Adipose tissue (tissue), 3 donors: ENCODE results near the gene TMEM203. TPM values are rescaled to one million over a fixed set of nuclear protein-coding genes. Genes with fewer than 3 reads are reported as not detected.

Source experiments
- H3K27ac ChIP-seq: one replicate; pipeline ENCODE4 v1.5.1; 2013; ENCODE audit warnings: low read depth, low read length
- WGBS, 3 donors: extraction: QIAGEN DNeasy Blood & Tissue Kit; methylation state at CpG; one replicate each; pipeline ENCODE4 v1.1.7; 2013; 5-methylcytosine and 5-hydroxymethylcytosine counted together
- polyA plus RNA-seq, 3 donors: library from polyadenylated mRNA; stranded (reverse); fragments of 200-250 nt; gene quantifications; one replicate each; pipeline ENCODE4 v1.2.3, GENCODE V29; 2013
- donor health status: healthy with polysubstance abuse.
- donor health status: Bipolar disorder and iron deficiency.
- donor health status: healthy.

Gene TMEM203
- polyA plus RNA-seq, 3 donors = 16.8 to 23.5 (median 22.8) TPM

DNA sequence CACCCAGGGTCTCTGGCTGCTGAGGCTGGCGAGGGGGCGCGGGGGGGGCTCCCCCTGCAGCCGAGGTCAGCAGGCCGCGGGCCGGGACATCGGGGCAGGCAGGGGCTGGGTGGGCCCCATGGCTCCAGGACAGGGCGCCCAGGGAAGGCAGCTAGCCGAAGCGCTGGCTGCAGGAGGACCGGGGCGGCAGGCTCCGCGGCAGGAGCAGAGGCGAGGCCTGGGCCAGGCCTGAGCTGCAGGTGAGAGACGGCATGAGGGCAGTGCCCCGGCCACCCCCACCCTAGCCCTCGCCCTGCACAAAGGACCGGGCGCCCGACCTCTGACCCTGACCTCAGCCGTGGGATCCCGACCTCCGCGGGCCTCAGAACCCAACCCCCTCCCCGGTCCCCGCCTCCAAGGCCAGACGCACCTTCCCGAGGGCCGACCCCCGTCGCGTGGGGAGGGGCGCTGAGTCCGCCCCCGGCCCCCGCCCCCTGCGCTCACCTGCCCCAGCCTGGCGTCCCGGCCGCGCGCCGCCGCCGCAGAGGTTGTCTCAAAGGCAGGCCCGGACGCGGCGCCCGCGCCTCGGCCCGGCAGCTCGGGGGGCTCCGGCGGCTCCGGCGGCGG lies 16.2 kb upstream of the TMEM203 start:
- no peak overlapping the region for H3K27ac ChIP-seq
- 2 to 13% (median 11%) methylated on average over 34 to 61 of the region's 61 CpGs for WGBS, 3 donors

DNA sequence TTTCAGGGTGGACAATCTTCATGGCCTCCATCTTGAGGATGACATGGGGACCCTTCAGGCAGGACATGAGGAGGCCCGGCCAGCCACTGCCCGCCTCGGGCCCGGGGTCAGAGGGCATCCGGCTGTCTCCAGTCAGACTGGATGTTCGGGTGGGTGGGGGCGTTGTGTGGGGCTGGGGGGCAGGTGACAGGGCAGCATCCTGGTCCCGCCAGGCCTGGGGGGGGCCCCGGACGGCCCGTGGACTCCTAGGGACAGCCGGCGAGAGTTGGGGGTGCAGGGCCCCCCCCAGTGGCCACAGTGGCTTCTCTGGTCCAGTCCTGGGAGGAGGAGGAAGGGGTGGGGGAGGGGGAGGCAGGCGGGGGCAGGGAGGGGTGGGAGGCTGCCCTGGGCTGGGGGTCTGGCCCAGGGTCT lies 15.7 kb upstream of the TMEM203 start:
- 79 to 84% (median 84%) methylated on average over 11 to 14 of the region's 14 CpGs for WGBS, 3 donors
- H3K27ac ChIP-seq = no peak overlapping the region

DNA sequence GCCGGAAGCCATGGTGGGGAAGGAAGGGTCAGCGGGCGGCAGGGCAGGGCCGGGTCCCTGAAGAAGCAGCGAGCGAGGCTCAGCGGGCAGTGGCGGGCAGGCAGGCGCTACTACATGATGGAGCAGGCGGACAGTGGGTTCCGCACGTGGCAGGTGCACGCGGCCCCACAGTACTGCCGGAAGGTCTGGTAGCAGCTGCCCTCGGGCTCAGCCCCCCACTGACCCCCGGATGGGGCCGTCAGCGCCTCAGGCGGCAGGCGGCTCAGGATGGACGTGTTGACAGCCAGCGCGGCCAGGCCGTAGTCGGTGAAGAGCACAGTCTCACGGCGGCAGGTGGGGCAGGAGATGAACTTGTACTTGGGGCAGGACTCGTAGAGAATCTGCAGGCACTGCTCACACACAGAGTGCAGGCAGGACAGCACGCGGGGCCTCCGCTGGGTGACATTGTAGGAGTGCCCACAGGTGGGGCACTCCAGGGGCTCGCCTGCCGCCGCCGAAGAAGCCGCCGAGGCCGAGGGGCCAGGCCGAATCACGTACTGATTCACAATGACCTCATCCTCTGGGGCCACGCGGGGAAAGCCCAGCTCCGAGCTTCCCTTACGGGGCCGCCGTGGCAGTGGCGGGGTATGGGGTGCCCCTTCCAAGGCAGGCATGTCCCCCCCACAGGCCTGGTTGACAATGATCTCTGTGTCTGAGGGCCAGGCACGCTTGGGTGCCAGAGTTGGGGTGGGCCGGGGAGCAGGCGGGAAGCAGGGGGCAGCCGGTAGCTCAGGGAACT lies 15.1 kb upstream of the TMEM203 start:
- H3K27ac ChIP-seq = no peak overlapping the region
- WGBS, 3 donors = 88 to 93% (median 92%) methylated on average over 50 to 52 of the region's 52 CpGs

DNA sequence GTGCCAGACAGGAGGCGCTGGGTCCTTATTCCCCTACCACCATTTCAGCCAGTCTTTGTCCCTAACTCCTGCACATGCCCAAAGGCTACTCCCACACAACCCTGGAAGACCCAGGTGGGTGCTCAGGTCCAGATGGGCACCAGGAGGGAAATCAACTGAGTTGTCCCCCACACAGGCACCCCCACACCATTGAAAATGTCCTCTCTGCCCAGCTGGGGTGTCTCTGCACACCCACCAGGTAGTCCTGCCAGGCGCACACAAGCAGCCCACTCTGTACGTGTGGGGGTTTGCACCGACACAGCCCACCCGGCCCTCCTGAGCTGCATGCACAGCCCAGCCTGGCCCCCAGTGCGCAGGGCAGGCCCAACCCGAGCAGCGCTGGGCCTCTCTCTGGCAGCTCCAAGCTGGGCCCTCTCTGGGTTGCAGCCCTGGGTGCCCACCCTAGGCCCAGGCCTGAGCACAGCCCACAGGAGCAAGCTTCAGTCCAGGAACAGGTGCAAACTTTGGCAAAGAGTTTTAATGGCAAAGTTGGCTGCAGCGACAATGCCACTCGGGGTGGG lies 14.4 kb upstream of the TMEM203 start:
- H3K27ac ChIP-seq = no peak overlapping the region
- WGBS, 3 donors = 91% methylated on average over 10 of the region's 10 CpGs

DNA sequence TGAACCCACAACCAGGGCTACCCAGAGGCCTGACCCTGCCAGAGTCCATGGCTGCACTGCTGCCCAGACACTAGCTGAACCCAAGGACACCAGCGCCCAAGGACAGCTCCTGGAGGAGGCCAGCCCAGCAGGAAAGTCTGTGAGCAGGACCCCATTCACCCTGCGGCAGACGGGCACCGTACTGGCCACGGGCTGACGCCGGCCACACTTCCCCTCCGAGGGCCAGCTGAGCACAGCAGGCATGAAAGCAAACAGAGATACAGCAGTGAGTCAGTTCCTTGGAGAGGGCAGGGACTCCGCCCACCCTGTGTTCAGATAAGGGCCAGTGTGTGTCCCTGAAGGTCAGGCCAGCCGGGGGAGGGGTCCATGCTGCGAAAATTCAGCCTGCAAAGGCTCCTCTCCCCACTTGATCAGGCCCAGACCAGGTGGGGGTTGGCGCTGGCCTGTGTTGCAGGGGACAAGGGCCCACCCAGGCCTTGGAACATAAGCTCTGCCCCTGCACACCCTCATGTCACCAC lies 13.4 kb upstream of the TMEM203 start:
- no peak overlapping the region for H3K27ac ChIP-seq
- WGBS, 3 donors = 41 to 70% (median 63%) methylated on average over 12 of the region's 12 CpGs

DNA sequence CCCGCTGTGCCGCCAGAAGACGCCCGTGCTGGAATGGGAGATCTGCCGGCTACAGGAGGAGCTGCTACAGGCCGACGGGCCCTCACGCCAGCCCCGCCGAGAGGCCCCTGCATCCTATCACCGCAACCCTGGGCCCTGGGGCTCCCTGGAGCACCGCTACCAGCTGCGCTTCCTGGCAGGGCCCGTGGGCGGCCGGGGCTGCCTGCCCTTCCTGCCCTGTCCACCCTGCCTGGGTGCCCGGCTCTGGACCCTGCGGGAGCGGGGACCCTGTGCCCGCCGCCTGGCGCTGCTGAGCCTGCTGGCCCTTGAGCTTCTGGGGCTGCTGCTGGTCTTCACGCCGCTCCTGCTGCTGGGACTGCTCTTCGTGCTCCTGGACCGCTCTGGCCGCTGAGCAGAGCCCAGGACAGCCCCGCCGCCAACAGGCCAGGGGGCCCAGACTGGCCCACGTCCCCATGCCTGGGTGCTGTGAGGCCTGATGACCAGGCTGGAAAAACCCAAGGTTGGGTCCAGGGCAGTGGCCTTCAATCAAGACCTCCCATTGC lies 12.8 kb upstream of the TMEM203 start:
- H3K27ac ChIP-seq = no peak overlapping the region
- 80 to 89% (median 80%) methylated on average over 27 to 30 of the region's 30 CpGs for WGBS, 3 donors

DNA sequence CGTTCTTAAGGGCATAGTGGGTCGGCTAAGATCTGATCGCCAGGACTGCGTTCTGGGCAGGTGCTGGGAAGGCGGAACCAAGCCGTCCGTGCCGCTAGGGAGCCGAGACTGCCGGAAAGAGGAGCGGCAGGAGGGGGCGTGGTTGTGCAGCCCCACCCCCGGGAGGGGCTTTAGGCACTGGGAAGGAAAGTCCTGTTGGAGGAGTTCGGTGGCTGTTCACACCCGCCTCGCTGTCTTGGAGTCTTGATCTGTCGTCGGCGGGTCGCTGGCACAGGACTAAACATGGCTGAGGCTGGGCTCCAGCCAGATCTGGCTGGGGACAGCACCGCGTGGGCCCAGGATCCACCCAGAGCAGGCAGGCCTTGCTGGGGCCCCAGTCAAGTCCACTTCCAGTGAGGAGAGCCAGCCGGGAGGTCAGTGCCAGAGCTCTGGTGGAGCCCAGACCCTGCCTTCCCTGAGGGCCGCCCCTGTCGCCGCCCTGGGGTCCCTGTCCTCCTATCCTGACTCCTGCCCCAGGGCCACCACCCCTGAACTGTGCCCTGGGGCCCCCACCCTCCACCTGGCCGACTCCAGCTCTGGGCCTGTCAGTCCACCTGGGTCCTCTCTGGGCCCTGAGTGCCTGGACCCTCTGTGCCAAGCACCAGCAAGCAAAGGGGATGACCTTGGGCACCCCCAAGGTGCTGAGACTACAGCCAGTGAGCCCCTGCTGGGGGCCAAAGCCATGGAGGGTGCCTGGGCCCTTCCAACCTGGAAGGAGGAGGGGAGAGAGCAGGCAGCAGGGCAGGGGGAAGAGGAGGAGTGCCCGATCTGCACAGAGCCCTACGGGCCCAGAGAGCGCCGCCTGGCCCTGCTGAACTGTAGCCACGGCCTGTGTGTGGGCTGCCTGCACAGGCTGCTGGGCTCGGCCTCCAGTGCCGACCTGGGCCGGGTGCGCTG lies 12.1 kb upstream of the TMEM203 start:
- H3K27ac ChIP-seq = no peak overlapping the region
- 48 to 56% (median 54%) methylated on average over 36 of the region's 36 CpGs for WGBS, 3 donors

DNA sequence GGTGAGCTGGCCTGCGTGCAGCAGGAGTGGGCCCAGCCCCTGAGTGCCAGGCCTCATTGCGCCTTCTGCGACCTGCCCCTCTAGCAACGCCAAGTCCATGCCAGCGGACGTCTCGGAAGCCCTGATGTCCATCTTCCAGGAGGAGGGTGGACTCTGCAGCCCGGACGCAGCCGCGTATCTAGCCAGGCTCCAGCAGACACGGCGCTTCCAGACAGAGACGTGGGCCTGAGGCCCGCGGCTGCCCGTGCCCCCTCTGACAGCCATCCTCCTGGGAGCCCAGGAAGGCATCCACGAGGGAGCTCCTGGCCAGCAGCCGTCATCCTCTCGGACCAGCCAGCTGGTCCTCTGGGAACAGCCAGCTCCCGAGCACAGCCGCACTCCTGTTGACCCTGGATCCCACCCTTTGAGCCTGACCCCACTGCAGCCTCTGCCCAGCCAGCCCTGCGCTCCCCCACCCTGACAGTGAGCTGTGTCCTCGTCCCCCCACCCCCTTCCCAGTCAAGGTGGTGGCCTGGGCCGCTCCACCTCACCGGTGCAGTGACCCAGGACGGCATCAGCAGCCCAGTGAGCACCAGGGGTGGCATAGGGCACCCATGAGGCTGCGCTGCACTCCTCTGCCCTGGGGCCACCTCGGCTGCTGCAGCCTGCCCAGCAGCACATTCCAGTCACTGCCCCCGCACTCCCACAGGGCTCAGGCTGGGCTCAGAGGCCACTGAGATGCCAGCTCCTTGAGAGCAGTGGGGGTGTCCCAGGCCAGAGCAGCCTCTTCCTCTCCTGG lies 10.9 kb upstream of the TMEM203 start:
- 91 to 95% (median 92%) methylated on average over 25 to 30 of the region's 30 CpGs for whole genome bisulfite sequencing, 3 donors
- H3K27ac ChIP-seq = no peak overlapping the region

DNA sequence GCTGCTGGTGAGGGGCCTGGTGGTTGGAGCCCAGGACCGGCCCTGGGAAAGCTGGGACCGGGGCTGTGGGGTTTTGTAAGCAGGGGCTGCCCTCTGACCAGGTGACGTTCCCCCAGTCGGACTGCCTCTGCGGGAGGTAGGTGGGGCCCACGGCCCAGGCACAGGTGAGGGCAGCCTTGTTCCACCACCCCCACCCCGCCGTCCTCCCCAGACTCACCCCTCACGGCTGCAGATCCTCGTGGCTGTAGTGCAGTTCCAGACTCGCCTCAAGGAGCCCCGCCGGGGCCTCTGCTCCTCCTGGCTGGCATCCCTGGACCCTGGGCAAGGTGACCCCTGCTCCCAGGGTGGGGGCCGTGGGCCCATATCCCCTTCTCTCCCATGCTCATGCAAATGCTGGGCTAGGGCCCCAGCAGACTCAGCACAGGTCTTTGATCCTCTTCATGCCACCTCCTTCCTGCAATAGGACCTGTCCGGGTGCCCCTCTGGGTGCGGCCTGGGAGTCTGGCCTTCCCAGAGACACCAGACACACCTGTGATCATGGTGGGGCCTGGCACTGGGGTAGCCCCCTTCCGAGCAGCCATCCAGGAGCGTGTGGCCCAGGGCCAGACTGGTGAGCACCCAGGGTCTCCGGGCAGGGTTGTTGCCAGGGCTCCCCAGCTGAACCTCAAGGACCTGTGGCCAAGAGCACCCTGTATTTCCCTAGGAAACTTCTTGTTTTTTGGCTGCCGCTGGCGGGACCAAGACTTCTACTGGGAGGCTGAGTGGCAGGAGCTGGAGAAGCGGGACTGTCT lies 9.9 kb upstream of the TMEM203 start:
- WGBS, 3 donors = 93 to 96% (median 93%) methylated on average over 21 to 22 of the region's 22 CpGs
- no peak overlapping the region for H3K27ac ChIP-seq

DNA sequence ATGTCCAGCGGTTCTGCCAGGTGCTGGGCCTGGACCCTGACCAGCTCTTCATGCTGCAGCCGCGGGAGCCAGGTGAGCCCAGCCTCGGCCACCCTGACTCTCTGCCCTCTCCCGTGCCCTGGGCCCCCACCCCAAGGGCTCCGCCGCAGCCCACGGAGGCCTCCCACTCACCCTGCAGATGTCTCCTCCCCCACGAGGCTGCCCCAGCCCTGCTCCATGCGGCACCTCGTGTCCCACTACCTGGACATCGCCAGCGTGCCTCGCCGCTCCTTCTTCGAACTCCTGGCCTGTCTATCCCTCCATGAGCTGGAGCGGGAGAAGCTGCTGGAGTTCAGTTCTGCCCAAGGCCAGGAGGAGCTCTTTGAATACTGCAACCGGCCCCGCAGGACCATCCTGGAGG lies 9.2 kb upstream of the TMEM203 start:
- whole genome bisulfite sequencing, 3 donors = 93 to 95% (median 94%) methylated on average over 17 to 19 of the region's 19 CpGs
- no peak overlapping the region for H3K27ac ChIP-seq

DNA sequence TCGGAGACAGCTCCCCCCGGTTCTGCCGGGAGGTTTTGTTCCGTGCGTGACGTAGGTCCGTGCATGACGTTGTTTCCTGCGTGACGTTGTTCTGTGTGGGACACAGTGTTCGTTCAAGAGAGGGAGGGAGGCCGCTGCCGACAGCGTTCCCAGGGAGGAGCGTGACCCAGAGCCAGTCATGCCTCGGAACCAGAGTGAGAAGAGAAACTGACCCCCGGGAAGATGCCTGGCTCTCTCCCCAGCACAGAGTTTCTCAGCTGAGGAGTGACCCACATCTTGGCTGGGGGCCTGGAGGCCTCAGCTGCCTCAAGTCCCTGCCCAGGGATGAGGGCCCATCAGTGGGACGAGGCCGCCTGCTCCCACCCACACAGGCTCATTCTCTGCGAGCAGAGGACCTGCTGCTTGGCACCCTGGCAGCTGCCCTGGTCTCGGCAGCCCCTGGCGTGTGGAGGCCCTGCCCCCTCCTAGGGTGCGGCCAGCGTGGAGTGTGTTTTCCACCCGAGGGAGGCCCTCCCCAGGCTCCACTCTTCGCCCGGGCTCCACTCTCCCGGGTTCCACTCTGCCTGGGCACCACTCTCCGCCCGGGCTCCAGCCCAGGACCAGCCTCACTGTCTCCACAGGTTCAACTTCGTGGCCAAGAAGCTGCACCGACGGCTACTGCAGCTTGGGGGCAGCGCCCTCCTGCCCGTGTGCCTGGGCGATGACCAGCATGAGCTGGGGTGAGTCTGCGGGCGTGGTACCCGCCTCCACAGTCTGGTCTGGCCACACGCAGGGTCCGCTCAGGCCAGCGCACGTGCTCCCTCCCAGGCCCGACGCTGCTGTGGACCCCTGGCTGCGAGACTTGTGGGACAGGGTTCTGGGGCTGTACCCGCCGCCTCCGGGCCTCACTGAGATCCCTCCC lies 8.0 kb upstream of the TMEM203 start:
- no peak overlapping the region for H3K27ac ChIP-seq
- 85 to 89% (median 88%) methylated on average over 42 to 49 of the region's 49 CpGs for WGBS, 3 donors

DNA sequence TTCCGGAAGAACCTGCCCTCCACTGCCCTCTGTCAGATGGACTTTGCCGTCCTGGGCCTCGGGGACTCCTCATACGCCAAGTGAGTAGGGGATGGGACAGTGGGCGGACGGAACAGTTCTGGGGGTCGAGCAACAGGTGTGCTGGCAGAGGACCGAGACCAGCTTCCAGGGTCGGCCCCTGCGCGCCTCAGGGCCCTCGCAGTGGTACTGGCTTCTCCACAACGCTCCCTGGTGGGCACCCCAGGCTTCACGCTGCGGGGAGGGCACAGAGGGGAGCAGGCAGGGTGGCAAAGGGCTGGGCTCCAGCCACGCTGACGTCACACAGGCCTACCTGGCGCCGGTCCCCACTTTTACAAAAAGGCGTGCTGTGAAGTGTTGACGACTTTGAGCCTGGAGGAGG lies 7.1 kb upstream of the TMEM203 start:
- WGBS, 3 donors = 85 to 86% (median 86%) methylated on average over 21 of the region's 21 CpGs

DNA sequence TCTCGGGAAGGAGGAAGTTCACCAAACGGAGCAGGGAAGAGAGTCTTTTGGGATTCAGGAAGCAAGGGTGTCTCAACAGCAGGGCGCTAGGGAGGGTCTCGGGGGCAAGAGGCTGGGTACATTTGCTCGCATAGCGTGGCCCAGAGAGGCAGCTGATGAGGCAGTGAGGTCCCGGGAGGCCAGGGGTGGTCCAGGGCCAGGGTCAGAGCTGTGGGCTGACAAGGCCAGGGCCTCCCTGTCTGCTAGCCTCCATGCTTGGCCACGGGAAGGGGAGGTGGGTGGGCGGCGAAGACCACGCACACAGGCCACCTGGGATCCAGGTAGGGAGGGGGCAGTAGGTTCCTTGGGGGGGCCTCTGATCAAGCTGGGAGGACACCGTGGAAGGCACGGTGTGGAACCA lies 6.1 kb upstream of the TMEM203 start:
- WGBS, 3 donors = 77 to 84% (median 83%) methylated on average over 13 of the region's 13 CpGs
- H3K27ac ChIP-seq = no peak overlapping the region

More for the DNA sequence above, 7.1 kb upstream of the TMEM203 start:
- H3K27ac ChIP-seq = no peak overlapping the region

DNA sequence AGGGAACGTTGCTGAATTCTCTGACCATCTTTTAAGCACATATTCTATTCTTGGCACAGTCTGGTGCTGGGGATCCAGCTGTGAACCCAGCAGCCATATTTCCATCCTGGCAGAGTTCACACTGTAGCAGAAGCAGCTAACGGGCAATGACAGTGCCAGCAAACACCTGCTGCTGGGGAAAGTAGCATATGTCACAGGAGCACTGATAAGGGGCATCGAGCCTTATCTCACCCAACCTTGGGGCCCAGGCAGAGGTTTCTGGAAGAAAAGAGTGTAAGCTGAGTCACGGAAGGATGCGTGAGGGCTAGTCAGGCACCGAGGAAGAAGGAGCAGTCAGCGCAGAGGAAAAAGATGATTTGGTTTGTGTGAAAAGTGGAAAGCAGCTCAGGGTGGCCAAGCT lies 1.2 kb upstream of the TMEM203 start:
- WGBS, 3 donors = 43 to 86% (median 81%) methylated on average over 7 of the region's 7 CpGs

DNA sequence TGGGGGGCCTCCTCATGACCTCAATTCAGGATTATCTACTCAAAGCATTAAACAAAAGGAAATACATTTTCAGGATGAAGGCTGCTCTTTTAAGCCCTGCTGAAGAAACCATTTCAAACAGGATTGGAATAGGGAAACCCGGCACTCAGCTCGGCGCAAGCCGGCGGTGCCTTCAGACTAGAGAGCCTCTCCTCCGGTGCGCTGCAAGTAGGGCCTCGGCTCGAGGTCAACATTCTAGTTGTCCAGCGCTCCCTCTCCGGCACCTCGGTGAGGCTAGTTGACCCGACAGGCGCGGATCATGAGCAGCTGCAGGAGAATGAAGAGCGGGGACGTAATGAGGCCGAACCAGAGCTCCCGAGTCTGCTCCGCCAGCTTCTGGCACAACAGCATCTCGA lies 720 bp downstream of the TMEM203 start:
- H3K27ac ChIP-seq = no peak overlapping the region
- 7 to 16% (median 14%) methylated on average over 21 of the region's 21 CpGs for WGBS, 3 donors

More for the DNA sequence above, 1.2 kb upstream of the TMEM203 start:
- H3K27ac ChIP-seq = no peak overlapping the region

DNA sequence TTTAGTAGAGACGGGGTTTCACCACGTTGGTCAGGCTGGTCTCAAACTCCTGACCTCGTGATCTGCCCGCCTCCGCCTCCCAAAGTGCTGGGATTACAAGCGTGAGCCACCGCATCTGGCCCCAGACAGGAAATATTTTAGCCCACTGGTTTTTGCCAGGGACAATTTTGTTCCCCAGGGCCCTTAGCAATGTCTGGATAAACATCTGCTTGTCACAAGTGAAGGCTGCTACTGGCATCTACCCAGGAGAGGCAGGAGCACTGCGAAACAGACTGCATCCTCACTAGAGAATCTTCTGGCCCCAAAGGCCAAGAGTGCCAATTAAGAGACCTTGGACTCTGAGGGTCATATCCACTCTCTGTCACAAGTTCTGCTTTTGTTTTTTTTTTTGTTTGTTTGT lies 2.5 kb downstream of the TMEM203 start:
- 77 to 79% (median 78%) methylated on average over 8 of the region's 8 CpGs for WGBS, 3 donors
- no peak overlapping the region for H3K27ac ChIP-seq
